RWPE1 (cell line): Measurements from ENCODE around the gene UVRAG.

Experiments used
- CTCF ChIA-PET: fragments of 350-600 bp; sonication (Branson Sonifier 250); formaldehyde crosslinking; extraction: SDS; loops from one replicate; lab custom pipeline; 2021; lab: Yijun Ruan, JAX
- POLR2A ChIA-PET: fragments of 400-600 bp; formaldehyde crosslinking; extraction: SDS; loops from one replicate; lab custom pipeline; 2020; ENCODE audit warnings: antibody characterized with exemption; ENCODE audit not compliant: low non-redundant PET; lab: Yijun Ruan, JAX
- DNase-seq: peaks from one replicate; pipeline ENCODE4 v3.0.0; 2012; ENCODE audit warnings: low spot score
- H3K27ac ChIP-seq: fragments of 450-650 bp; 2 replicates; pipeline ENCODE4 v1.5.1; 2017
- TF ChIP-seq, protein P1 (sequence below): fragments of 450-650 bp; conservative IDR thresholded peaks from 2 replicates; pipeline ENCODE4 v1.5.1; 2017; ENCODE audit warnings: low read depth, mild to moderate bottlenecking

UVRAG gene

DNA sequence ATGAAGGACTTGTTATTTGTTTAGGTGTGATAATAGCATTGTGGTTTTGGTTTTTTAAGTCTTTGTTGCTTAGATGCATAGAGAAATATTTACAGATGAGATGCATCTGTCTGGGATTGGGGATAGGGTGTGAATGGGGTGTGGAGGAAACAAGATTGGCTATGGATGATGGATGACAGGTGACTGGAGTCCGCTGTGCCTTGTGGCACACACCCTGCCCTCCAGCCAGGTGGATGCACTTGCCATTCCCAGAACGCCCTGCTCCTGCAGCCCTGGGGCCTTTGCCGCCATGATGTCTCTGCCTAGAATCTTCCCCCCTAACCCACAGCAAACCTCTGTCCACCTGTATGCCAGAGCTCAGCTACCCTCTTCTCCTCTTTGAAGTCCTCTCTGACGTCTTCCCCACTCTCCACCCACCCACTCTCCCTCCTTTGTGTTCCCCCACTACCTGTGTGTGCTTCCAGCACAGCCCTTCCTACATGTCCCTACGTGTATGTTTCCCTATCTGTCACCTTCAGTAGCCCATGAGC is 336.6 kb downstream of the UVRAG start:
- no peak for DNase-seq
- POLR2A ChIA-PET: no interaction called here
- CTCF ChIA-PET: interaction anchor here (0.5 to 1.6 kb wide), 21 partner anchors 9 to 1830 kb away, joined by 3 to 21 read pairs (median 3); no protein-coding TSS in a partner anchor

DNA sequence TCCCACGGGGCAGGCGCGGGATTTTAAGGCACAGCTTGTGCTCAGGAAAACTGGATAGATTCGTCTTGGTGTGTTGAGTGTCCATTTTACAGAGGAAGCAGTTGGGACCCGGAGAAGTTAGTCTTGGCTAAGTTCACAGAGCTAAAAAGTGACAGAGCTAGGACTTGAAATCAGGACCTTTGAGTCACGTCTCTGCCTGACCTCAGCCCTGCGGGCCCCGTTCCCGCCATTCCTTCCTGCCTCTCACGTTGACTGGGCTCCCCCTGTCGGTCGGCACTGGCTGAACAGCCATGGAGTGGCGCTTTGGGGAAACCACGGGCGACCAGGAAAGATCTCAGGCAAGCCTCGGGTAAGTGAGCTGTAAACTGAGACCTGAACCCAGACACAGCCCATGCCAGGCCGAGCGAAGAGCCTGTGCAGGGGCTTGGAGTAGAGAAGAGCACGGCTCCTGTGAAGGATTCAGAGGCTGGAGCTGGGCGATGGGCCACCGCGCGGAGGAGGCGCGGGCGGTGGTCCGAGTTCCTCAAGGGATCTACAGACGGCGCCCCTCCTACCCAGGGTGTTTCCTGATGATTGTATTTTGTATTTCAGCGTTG is 337.2 kb downstream of the UVRAG start:
- no peak overlapping the region for H3K27ac ChIP-seq
- DNase-seq: peak; percentile 83
- CTCF ChIA-PET: interaction anchor here (0.5 to 1.6 kb wide), 30 partner anchors 10 to 1831 kb away, joined by 3 to 21 read pairs (median 3); no protein-coding TSS in a partner anchor
- POLR2A ChIA-PET: no interaction called here
- TF ChIP-seq, protein P1, sequence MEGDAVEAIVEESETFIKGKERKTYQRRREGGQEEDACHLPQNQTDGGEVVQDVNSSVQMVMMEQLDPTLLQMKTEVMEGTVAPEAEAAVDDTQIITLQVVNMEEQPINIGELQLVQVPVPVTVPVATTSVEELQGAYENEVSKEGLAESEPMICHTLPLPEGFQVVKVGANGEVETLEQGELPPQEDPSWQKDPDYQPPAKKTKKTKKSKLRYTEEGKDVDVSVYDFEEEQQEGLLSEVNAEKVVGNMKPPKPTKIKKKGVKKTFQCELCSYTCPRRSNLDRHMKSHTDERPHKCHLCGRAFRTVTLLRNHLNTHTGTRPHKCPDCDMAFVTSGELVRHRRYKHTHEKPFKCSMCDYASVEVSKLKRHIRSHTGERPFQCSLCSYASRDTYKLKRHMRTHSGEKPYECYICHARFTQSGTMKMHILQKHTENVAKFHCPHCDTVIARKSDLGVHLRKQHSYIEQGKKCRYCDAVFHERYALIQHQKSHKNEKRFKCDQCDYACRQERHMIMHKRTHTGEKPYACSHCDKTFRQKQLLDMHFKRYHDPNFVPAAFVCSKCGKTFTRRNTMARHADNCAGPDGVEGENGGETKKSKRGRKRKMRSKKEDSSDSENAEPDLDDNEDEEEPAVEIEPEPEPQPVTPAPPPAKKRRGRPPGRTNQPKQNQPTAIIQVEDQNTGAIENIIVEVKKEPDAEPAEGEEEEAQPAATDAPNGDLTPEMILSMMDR: peak; percentile 89

More for the DNA sequence above, 336.6 kb downstream of the UVRAG start:
- H3K27ac ChIP-seq: no peak overlapping the region
- TF ChIP-seq, protein P1: no peak

DNA sequence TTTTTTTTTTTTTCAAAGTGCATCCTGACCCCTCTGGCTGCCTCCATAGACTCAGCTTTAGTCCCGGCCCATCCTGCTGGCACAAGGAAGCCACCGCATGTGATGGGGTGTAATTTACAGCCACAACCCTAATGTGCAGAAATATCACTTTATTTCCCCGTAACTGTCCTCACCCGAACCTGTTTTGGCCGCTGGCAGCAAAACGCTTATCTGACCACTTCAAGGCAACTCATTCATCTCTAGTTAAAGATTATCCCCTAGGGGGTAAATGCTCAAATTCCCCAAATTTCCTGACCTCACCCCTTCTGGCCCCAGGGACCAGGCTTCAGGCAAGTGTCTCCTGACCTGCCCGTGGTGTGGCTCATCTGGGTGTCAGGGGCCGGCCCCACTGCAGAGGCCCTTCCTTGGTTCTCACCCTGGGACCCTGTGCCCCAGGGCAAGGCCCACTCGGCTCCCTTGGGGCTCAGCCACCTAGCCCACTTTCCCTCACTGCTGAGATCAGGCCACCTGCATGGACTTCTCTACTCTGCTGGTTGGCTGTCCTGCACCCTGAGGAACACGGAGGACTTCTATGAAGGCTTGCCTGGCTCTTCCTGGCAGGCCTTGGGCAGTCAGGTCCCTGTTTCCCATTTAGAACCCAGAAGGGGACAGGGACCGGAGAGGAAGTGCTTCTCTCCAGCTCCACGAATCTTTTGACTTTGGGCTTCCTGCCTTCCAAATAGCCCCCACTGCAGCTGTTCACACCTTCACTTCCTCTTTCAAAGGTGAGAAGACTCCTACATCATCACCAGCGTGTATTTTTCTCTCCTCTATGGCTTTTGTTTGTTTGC is 337.9 kb downstream of the UVRAG start:
- no peak for DNase-seq
- ChIA-PET CTCF (interaction anchor here (0.6 to 1.6 kb wide), 19 partner anchors 9 to 380 kb away, joined by 3 to 21 read pairs (median 3); no protein-coding TSS in a partner anchor), POLR2A (no interaction called here)
- TF ChIP-seq, protein P1: no peak
- H3K27ac ChIP-seq: no peak overlapping the region

DNA sequence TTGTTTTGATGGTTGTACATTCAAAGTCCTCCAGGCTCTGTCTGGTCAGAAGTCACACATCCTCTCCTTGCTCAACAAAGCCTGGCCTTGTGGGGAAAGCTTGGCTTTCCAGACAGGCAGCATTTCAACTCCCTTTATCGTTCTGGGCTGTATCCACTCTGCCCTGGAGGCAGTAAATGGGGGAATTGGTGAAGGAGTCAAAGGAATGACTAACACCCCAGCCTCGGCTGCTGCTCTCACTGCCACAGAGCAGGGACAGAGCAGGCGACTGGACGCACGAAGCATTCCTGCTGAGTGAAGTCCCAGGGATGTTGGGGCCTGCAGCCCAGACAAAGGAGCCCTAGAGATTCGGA is 338.5 kb downstream of the UVRAG start:
- ChIA-PET CTCF (interaction anchor here (0.7 kb wide), 2 partner anchors 54 to 309 kb away, joined by 3 read pairs; no protein-coding TSS in a partner anchor), POLR2A (no interaction called here)
- DNase-seq: no peak
- TF ChIP-seq, protein P1: no peak
- no peak overlapping the region for H3K27ac ChIP-seq

DNA sequence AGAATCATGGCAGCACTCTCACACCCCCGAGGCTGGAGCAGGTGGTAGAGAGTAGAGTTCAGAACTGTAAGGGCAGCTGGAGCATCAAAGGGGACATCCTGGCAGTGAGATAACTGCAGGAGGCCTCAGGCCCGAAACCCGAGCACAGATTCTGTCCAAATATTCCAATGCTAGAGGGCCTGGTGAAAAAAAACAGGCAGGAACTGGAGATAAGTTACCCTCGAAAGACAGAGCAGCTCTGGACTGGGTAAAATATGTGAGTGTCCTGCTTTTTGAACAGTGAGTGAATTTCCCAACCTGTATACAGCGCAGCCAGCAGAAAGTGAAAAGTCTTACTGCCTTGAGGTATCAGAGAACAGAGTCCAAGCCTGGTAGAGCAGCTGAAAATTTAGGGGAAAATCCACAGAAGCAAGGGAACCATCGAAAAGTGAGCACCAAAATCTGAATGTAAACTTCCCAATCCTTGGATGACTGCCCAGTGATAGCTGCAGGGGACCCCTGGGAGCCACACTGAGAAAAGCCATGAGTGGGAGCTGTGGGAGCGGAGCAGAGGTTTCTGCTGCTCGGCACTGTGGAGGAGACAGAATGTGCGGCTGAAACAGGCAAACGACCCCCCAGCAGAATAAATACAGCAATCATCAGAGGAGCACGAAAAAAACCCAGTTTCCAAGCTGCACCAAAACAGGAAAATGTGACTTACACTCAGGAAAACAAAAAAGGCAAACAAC is 340.7 kb downstream of the UVRAG start:
- TF ChIP-seq, protein P1: no peak
- DNase-seq: no peak
- CTCF ChIA-PET: interaction anchor here (0.6 kb wide), 3 partner anchors 24 to 1090 kb away, joined by 3 to 4 read pairs (median 3); no protein-coding TSS in a partner anchor
- no peak overlapping the region for H3K27ac ChIP-seq
- POLR2A ChIA-PET: no interaction called here
